Heart left ventricle (tissue), 16 donors: Measurements from ENCODE around the gene NFE2L3. TPM values are rescaled to one million over a fixed set of nuclear protein-coding genes. Genes with fewer than 3 reads are reported as not detected.

Experiments used
- ATAC-seq, 4 donors: fragments of 200-7000 bp; cut with Tn5 transposase; one replicate each; pipeline ENCODE4 v1.9.1; 2020 to 2022; ENCODE audit warnings: moderate library complexity in 4 of 4, mild to moderate bottlenecking in 3 of 4, moderate number of reproducible peaks in 1 of 4
- DNase-seq, 5 donors: peaks; one replicate each; pipeline ENCODE4 v3.0.0-alpha.2; 2020
- H3K27ac ChIP-seq, 12 donors: fragments of 200-600 bp; sonication (generic) in 4 of 12; one replicate each; pipeline versions ENCODE4 v1.5.0 to v1.8.0; 2016 to 2022; ENCODE audit warnings: mild to moderate bottlenecking in 2 of 12
- H3K27me3 ChIP-seq, 9 donors: fragments of 200-600 bp; sonication (generic) in 2 of 9; one replicate each; pipeline versions ENCODE4 v1.5.1 to v1.8.0; 2016 to 2022; ENCODE audit warnings: mild to moderate bottlenecking in 3 of 9
- H3K36me3 ChIP-seq, 9 donors: fragments of 200-600 bp; sonication (generic) in 2 of 9; one replicate each; pipeline versions ENCODE4 v1.5.0 to v1.8.0; 2018 to 2022; ENCODE audit warnings: mild to moderate bottlenecking in 2 of 9
- H3K4me1 ChIP-seq, 12 donors: fragments of 200-600 bp; sonication (generic) in 4 of 12; one replicate each; pipeline versions ENCODE4 v1.5.0 to v1.8.0; 2016 to 2022; ENCODE audit warnings: mild to moderate bottlenecking in 3 of 12
- H3K4me3 ChIP-seq, 12 donors: fragments of 200-600 bp; sonication (generic) in 4 of 12; one replicate each; pipeline versions ENCODE4 v1.5.0 to v1.8.0; 2017 to 2022; ENCODE audit warnings: mild to moderate bottlenecking in 9 of 12, moderate library complexity in 4 of 12
- H3K9me3 ChIP-seq, 12 donors: fragments of 200-600 bp; sonication (generic) in 4 of 12; one replicate each; pipeline versions ENCODE4 v1.5.0 to v1.8.0; 2016 to 2022; ENCODE audit warnings: mild to moderate bottlenecking in 1 of 12
- CTCF ChIP-seq, 12 donors: fragments of 200-600 bp; sonication (generic) in 4 of 12; IDR thresholded peaks; one replicate each; pipeline versions ENCODE4 v1.5.0 to v1.8.0; 2018 to 2022; ENCODE audit warnings: antibody characterized with exemption in 12 of 12, mild to moderate bottlenecking in 5 of 12
- POLR2A ChIP-seq, 2 donors: fragments of 450-650 bp; IDR thresholded peaks; one replicate each; pipeline ENCODE4 v1.6.1; 2017; ENCODE audit warnings: antibody characterized with exemption in 2 of 2, mild to moderate bottlenecking in 2 of 2, moderate library complexity in 2 of 2
- WGBS, 4 donors: extraction: QIAGEN DNeasy Blood & Tissue Kit in 2 of 4; methylation state at CpG; one replicate each; pipeline versions ENCODE4 v1.1.5 to v1.1.7; 2013 to 2018; 5-methylcytosine and 5-hydroxymethylcytosine counted together
- intact Hi-C, 10 donors: fragments of 100-400 bp; cut with DNase I; formaldehyde crosslinking; loops; one replicate each; pipeline versions ENCODE4 v1.11.1 to v1.14.2; 2022
- polyA plus RNA-seq, 2 donors: library from polyadenylated mRNA; stranded (reverse); fragments of 200-250 nt; gene quantifications; one replicate each; pipeline ENCODE4 v1.2.3, GENCODE V29; 2013
- total RNA-seq, 9 donors: library from RNA; depleted of rRNA in 2 of 9; stranded (reverse); fragments of >200 nt in 2 of 9; fragmentation: NEBNext Ultra II Directional in 3 of 9; extraction: Animal tissue kit (Norgen Biotek cat#: 25700) in 3 of 9; gene quantifications; one replicate each; pipeline versions ENCODE4 v1.1.0 to v1.2.4, GENCODE V29; 2016 to 2023
- donor health status: ischemic (EF 13 %, LVEDD 7.1; RV severe dilation, severe dysfunction).
- donor health status: healthy with polysubstance abuse.
- donor health status: DM: no; HTN: yes; CAD: no.
- donor health status: DM: no; HTN: no; CAD: no.
- donor health status: ischemic (EF 25% LVEDD 6.9; RV normal size, moderate dysfunction).
- donor health status: ischemic (EF 25% LVEDD 5.7; RV mildly dilated, moderate dysfunction).
- donor health status: healthy.
- donor health status: DM: yes; HTN: yes; CAD: no.
- donor health status: ischemic (EF 35%, LVEDD 5.7; RV mildly dilated, moderate dysfunction).
- donor health status: nonischemic (EF 11% LVEDD 7.7; RV severe dilation, severe dysfunction).
- donor health status: DM: yes; HTN: yes; CAD: no.
- donor health status: PGD.
- donor health status: ischemic (EF 29% LVEDD 5.4; RV normal size, mild dysfunction).
- donor health status: nonischemic (EF 23%, LVEDD 6.1; RV moderate dilation, normal function).

Gene NFE2L3
- total and polyA plus RNA-seq, 11 donors, result 0.75 to 5.6 (median 1.8) TPM

- peaks cover 0 to 6% (median 0%) of the 10 kb centered on the region in 9 donors for H3K27me3 ChIP-seq
- DNase-seq (no peak), ATAC-seq (no peak)
- no peak overlapping the region for H3K27ac ChIP-seq
- no peaks in the 10 kb centered on the region for H3K4me1 ChIP-seq
- no peak overlapping the region for H3K4me3 ChIP-seq
- H3K9me3 ChIP-seq, result peaks cover 0 to 11% (median 0%) of the 10 kb centered on the region in 12 donors
- TF ChIP-seq CTCF (IDR thresholded peaks at IDR 0.05), result no peak
- TF ChIP-seq POLR2A (IDR thresholded peaks at IDR 0.05), result no peak
- intact Hi-C loops, result no loop called here
- H3K36me3 ChIP-seq, result no peaks in the 10 kb centered on the region
Observed at GRCh38 chr7:26135076-26135475, 16.9 kb upstream of the NFE2L3 start.

DNA sequence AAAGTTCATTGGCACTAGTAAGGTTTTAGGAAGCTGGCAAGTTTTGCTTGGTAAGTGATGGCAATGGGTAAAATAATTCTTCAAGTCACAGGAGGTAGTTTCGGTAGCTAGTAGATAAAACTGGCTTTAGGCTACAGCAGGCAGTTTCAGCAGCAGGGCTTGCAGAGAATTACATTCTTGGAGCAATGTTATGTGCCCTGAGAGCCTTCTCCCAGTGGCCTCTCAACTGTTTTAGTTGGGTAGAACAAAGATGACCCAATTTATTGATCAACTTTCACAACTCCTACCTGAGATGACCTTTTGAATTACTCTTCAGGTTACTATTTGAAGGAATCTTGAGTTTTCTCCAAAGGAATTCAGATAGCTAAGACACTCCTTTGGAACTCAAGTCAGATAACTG is 16.4 kb upstream of the NFE2L3 start:
- ATAC-seq, result no peak
- peaks cover 0 to 5% (median 0%) of the 10 kb centered on the region in 9 donors for H3K27me3 ChIP-seq
- 78 to 95% (median 92%) methylated on average over 1 of the region's 1 CpG for WGBS, 4 donors
- no peak overlapping the region for H3K4me3 ChIP-seq
- no peak for TF ChIP-seq CTCF (IDR thresholded peaks at IDR 0.05)
- no peak for TF ChIP-seq POLR2A (IDR thresholded peaks at IDR 0.05)
- intact Hi-C loops, result no loop called here
- peaks cover 0 to 11% (median 0%) of the 10 kb centered on the region in 12 donors for H3K9me3 ChIP-seq
- no peaks in the 10 kb centered on the region for H3K4me1 ChIP-seq
- DNase-seq, result no peak
- no peaks in the 10 kb centered on the region for H3K36me3 ChIP-seq
- H3K27ac ChIP-seq, result no peak overlapping the region

GRCh38 chr7:26136831-26137230 is 15.2 kb upstream of the NFE2L3 start:
- Histone ChIP-seq H3K4me1 (peaks cover 0 to 6% (median 0%) of the 10 kb centered on the region in 12 donors), H3K27me3 (peaks cover 0 to 5% (median 0%) of the 10 kb centered on the region in 9 donors), H3K9me3 (peaks cover 0 to 11% (median 0%) of the 10 kb centered on the region in 12 donors), H3K36me3 (no peaks in the 10 kb centered on the region), H3K27ac (no peak overlapping the region), H3K4me3 (no peak overlapping the region)
- intact Hi-C loops, result no loop called here
- TF ChIP-seq CTCF (IDR thresholded peaks at IDR 0.05) (no peak), POLR2A (IDR thresholded peaks at IDR 0.05) (no peak)
- DNase-seq, result no peak
- ATAC-seq, result no peak
- 84 to 93% (median 88%) methylated on average over 4 of the region's 4 CpGs for WGBS, 4 donors

DNA sequence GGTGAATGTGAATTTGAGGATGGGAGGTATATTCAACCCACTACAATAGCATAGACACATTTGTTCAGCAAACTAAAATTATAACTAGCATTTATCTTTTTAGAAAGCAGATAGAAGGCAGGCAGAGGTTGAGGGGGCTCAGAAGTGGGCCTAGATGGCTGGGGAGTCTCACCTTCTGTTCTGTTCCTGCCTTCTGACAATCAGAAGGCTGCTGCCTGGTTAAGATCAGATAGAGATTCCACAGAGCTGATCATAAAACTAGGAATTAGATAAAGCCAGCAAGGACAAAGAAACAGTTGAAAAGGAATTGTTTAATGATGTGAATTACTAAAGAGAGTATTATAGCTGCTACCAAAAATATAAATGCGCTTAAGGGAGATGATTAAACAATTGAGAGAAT is 11.6 kb upstream of the NFE2L3 start:
- peaks cover 0 to 10% (median 0%) of the 10 kb centered on the region in 12 donors for H3K9me3 ChIP-seq
- H3K27ac ChIP-seq, result no peak overlapping the region
- ATAC-seq (no peak), DNase-seq (no peak)
- intact Hi-C loops, result no loop called here
- 98% methylated on average over 1 of the region's 1 CpG for WGBS, 4 donors
- peaks cover 0 to 5% (median 0%) of the 10 kb centered on the region in 9 donors for H3K27me3 ChIP-seq
- H3K4me1 ChIP-seq, result peaks cover 0 to 6% (median 0%) of the 10 kb centered on the region in 12 donors
- TF ChIP-seq CTCF (IDR thresholded peaks at IDR 0.05) (no peak), POLR2A (IDR thresholded peaks at IDR 0.05) (no peak)
- no peak overlapping the region for H3K4me3 ChIP-seq
- H3K36me3 ChIP-seq, result no peaks in the 10 kb centered on the region
